Measurements from ENCODE around the gene ALKBH6.

ALKBH6 gene

DNA sequence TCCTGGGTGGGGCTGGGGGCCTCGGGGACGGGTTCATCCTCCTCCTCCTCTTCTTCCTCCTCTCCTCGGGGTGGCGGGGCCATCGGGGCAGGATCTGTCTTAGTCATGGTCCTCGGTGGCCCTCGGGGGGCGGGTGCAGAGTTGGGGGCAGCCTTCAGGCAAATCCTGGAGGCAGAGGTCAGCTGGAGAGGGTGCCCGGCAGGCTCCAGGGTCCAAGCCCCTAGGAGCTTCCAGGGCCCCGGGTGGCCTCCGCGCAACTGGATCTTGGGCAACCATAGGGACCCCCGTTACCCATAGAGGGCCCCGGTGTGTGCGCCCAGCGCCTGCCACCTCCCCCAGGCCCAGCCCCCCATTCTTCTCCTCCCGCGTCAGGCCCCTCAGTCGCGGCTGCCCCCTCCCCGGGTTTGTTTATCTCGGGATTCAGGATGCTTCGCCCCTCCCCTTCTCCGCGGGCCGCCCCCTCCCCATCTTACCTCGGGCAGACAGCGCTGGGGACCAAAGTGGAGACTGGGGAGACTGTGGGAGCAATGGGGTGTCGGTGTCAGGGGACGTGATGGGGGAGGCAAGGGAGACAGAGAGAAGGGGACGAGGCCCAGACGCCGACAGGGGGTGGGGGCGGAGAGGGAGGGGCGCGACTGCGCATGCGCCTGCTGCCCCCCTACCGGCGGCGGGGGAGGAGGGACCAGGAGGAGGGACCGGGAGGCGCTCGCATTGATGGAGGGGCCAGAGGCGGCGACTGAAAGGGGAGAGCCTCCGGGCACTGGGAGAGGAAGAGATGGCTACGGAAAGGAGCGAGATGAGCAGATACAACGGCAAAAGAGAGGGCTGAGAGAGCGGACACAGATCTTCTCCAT lies 18.5 kb upstream of the ALKBH6 start, which contains the start of gene CLIP3:
TSS of gene CLIP3 (minus strand) at position 623 of the 854 bp plus-strand sequence. CDS start at position 107, 516 bp downstream.
- Histone ChIP-seq H3K27ac (peak within 1 kb of the TSS in 13 of 21 experiments; percentile 5 to 70 (median 56)), H3K4me3 (peak within 1 kb of the TSS; percentile 33 to 55 (median 39))

DNA sequence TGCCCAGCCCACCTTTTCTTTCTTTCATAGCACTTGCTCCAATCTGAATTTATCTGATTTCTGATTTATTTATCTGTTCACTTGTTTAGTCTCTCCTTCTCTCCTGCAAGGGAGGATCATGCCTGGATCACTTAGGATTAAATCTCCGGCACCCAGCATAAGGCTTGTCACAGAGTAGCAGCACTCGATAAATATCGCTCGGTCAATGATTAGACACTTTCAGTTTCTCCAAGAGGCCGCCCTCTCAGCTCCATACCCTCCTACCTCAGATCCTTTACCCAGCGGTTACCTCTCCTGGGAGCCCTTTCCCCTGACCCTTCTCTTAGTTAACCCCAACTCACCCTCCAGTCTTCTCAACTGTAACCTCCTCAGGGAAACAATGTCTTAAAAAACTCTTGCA lies 17.3 kb upstream of the ALKBH6 start:
- Histone ChIP-seq H3K27ac (no peak overlapping the region), H3K4me3 (no peak overlapping the region)

DNA sequence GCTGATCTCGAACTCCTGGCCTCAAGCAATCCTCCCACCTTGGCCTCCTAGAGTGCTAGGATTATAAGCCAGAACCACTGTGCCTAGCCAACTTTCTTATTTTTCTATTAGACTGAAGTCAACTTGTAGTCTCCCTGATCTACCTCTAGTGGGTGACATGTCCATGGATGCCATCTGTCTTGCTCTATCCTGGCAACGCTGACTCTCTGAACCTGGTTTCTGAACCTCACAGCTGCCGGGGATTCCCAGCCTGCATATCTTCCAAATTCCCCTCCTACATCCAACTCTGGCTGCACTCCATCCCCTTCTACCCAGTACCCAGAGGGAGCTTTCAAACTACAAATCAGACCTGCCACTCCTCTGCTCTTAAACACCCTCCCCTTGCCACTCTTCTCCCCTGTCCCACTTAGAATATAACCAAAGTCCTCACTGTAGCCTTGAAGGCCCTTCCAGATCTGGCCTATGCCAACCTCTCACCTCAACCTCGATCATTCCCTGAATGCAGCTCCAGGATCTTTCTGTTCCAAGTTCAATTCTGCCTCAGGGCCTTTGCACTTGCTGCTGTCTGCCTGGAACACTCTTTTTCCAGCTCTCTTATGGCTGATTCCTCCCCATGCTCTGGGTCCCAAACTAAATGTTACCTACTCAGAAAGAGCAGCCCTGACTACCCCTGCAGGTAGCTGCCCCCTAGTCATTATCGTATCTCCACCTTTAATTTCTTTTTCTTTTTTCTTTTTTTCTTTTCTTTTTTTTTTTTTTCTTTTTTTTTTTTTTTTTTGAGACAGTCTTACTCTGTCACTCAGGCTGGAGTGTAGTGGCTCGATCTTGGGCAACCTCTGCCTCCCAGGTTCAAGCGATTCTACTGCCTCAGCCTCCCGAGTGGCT lies 16.5 kb upstream of the ALKBH6 start:
- no peak overlapping the region for H3K4me3 ChIP-seq
- peak overlapping the region in 1 of 21 experiments; percentile 3 for H3K27ac ChIP-seq

DNA sequence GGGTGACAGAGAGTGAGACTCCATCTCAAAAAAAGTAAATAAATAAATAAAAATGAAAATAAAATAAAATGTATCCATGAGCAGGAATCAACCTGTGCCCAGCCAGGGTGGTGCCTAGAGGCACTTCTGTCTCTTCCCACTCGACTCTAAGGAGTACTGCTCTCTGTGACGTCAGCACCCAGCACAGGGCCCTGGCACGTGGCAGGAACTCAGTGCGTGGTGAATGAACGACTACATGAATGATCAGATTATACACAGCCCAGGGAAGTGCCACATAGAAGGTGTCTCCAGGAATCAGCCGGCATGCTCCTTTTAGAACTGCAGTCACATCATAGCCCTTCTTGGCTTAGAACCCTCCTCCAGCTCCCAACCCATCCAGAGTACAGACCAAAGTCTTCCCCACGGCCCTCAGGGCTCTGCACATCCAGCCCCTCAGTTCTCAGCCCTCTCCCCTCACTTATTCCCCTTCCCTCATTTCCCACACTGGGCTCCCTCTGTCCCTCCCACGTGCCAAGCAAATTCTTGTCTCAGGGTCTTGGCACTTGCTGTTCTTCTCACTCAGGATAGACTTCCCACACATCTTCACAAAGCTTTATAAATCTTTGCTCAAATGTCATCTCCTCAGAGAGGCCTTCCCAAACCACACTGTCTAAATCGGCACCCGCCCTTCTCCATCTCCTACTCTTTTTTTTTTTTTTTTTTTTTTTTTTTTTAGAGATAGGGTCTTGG lies 14.5 kb upstream of the ALKBH6 start:
- Histone ChIP-seq H3K4me3 (no peak overlapping the region), H3K27ac (no peak overlapping the region)

DNA sequence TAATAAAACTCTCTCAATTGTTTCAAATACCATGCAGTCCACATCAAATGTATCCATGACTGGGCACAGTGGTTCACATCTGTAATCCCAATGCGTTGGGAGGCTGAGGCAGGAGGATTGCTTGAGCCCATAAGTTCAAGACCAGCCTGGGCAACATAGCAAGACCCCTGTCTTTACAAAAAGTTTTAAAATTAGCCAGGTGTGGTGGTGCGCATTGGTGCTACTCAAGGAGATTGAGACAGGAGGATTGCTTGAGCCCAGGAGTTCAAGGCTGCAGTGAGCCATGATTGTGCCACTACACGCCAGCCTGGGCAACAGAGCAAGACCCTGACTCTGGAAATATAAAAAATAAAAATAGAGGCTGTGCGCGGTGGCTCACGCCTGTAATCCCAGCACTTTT lies 13.7 kb upstream of the ALKBH6 start:
- Histone ChIP-seq H3K27ac (no peak overlapping the region), H3K4me3 (no peak overlapping the region)

DNA sequence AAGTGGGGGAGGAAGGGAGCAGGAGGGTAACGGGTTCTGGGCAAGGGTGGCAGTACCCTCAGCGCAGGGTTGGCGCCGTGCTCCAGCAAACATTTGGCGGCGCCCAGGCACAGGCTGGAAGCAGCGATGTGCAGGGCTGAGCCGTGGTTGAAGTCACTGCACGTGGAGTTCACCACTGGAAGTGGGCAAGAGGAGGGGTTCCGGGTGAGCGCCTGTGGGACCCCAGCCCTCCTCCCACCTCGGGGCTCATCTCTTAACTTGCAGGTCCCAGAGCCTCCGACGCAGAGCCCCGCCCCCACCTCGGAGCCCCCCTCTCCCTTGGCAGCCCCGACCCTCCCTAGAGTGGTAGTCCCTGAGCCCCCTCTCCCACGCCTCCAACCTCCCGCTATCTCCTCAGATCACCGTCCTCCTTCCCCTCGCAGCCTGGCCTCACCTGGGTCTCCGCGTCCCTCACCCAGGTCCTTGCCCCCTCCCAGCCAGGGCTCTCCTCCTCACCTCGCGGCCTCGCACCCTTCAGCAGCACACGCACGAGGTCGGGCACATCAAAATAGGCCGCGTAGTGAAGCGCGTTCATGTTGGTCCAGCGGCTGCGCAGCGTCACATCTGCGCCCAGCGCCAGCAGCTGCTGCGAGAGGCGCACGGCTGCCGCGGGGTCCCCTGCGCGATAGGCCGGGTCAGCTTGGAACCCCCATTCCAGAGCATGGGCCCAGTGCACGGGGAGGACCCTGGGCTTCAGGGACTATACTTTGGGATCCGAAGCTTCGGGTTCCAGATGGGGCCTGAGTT lies 12.3 kb upstream of the ALKBH6 start:
- H3K4me3 ChIP-seq, result no peak overlapping the region
- no peak overlapping the region for H3K27ac ChIP-seq

DNA sequence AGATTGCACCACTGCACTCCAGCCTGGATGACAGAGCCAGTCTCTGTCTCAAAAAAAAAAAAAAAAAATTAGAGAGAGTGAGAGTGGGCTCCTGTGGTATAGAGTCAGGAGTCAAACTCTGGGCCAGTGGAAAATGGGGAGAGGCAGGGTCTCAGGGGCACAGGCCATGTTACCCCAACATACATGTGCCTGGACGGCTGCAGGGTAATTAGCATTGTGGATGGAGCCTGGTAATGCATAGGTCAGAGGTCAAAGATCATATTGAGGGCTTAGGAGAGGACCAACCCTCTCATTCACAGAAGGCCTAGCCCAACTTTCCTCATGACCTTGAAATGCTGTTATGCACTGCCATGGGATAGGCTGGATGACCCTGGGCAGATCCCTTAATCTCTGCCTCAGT lies 11.5 kb upstream of the ALKBH6 start:
- Histone ChIP-seq H3K4me3 (no peak overlapping the region), H3K27ac (no peak overlapping the region)

DNA sequence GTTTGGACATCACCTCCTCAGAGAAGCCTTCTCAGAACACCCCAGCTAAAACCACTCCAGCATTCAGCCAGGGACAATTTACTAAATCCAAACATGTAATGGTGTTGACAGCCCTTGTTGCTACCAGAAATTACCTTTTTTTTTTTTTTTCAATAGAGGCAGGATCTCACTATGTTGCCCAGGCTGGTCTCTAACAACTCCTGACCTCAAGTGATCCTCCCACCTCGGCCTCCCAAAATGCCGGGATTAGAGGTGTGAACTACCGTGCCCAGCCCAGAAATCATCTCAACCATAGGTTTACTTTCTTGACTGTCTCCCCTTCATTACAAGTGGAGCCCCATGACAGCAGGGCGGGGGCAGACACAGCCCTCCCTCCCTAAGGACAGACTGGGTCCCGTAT lies 9.4 kb upstream of the ALKBH6 start:
- Histone ChIP-seq H3K27ac (no peak overlapping the region), H3K4me3 (no peak overlapping the region)

DNA sequence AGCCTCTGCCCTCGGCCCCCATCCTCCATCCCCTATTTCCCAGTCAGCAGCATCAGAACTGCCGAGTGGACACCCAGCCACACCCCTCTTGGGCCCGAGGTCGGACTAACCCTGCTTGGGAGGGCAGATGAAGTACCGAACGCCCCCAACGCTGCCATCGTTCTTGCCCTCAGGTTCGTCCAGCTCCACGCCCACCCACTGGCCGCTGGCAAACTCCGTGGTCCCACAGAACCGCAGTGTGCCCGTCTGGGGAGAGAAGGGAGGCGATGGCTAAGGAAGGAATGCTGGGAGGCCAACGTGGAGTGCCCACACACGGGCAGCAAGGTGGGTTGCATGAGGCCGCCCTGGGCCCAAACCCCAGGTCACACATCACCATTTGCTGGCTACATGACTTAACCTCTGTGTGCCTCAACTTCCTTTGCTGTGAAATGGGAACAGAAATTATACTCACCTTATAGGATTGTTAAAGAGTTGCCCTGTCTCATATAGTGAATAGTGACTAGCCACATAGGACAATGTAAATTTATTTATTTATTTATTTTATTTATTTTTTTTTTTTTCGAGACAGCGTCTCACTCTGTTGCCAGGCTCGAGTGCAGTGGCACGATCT lies 5.2 kb upstream of the ALKBH6 start:
- H3K4me3 ChIP-seq, result no peak overlapping the region
- no peak overlapping the region for H3K27ac ChIP-seq

DNA sequence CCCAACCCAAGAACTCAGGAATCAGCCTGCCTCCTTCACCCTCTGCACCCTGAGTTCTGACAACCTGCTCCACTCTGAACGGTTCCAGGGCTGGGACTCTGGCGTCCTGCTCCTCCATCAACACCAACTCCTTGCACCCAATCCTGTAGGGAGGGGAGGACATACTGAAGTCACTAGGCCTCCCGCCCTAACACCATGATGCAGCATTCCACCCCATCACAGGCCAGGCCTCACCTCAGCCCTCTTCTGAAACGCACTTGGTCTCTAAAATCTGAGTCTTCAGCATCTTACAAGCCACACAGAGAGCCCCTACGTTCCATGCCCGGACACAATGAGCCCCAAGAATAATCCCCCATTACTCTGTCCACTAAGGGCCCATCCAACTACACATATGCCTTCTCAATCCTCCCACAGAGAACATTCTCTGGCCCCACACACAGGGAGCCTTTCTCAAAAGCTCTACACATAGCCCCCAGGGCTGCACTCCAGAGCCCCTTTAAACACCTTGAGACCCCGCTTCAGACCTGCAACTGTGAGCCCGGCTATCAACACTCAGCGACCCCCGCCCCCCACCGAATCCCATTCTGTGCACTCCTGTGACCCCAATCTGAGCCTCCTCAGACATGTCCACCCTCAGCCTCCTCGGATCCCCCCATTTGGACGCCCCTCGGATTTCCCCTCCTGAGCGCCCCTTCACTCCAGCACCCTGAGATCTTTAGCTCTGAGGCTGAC lies 567 bp downstream of the ALKBH6 start:
- H3K27ac ChIP-seq, result peak overlapping the region; percentile 44 to 95 (median 86)
- peak overlapping the region; percentile 54 to 75 (median 67) for H3K4me3 ChIP-seq

DNA sequence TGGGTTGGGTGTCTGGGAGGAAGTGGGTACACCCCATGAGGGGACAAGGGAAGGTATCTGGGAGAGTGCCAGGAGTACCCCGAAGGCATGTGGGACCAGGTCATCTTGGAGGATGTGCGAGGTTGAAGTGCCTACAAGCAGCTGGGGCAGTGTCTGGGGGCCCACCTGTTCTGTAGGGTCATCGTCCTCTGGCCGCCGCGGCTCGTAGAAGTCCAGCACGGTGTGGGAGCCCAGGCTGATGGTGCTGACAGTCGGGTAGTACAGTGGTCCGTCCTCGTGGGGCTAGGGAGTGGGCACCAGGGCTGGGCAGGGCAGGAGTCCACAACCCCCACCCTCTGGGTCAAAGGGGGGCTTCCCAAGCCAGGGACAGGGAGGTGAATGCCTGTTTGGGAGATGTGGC lies 3.6 kb downstream of the ALKBH6 start:
- H3K4me3 ChIP-seq, result no peak overlapping the region
- H3K27ac ChIP-seq, result no peak overlapping the region

DNA sequence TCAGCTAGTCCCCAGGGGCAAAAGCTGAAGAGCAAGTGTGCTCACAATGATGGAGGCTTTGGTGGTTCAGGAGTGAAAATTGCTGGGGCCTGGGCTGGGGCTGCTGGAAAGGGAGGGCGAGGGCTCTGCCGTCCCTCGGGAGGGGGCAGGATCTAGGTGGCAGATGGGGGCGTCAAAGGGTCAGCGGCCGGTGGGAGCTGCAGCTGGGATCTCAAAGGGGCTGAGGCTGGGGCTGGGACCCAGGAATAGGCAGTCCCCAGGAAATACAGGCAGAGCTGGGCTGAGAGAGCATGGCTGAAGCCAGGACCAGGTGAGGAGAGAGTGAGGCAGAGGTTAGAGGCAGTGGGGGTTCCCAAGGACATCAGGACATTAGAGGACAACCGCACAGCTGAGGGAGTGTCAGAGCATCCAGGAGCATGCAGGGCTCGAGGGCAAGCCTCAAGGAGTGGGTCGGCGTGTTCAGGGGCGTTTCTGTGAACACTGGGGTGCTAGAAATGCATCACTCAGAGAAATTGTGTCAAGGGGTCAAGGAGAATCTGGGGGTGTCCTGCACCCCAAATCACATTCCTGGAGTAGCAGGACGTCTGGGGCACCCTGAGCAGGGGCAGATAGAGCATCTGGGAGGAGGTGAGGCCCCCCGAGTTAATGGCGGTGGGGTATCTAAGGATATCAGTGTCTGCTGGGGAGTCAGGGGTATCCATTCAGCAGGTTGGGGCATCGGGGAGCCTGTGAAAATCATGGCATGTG lies 4.2 kb downstream of the ALKBH6 start:
- peak overlapping the region in 12 of 21 experiments; percentile 5 to 82 (median 57) for H3K27ac ChIP-seq
- peak overlapping the region; percentile 22 to 44 (median 34) for H3K4me3 ChIP-seq

DNA sequence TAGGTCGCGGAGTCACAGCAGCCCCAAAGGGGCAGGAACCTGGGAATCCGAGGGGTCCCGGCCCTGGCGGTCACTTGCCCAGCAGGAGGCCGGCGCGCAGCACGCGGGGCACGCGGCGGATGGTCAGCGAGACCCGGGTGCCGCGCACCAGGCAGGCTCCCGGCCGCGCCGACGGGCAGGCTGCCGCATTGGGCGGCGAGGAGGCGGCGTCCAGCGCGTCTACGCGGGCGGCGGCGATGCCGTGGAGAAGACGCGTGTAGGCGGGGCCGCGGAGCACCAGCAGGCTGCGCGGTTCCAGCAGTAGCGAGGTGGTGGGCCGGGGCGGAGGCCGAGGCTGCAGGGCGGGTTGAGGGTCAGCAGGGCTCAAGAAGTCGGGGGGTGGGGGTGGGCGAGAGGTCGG lies 4.8 kb downstream of the ALKBH6 start:
- Histone ChIP-seq H3K4me3 (peak overlapping the region; percentile 22 to 44 (median 34)), H3K27ac (peak overlapping the region in 13 of 21 experiments; percentile 5 to 82 (median 50))

DNA sequence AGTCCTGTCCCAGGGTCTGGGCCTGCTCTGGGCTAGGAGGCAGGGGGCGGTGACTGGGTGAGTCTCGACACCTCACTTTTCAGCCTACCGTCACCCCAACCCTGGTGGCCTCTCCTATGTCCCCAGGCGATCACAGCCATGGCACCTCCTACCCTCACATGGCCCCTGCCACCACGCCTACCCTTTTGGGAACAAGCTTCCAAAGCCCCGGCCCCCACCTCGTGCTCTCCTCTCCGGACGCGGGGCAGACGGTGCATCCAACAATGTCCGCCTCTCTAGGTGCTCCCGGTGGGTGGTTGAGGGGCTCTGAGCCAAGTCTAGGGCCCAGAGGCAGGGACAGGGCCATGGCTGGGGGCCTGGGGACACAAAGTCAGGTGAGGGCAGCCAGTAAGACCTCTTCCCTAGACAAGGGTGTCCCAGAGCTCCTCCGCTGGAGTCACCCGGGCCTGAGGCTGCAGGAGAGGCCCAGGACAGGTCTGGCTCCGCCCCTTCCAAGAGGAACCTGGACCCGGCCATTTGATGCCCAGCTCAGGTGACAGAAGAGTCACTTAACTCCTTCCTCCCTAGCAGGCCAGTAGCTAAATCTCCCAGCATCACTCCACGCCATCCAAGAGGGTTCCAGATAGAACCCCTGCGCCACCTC lies 5.6 kb downstream of the ALKBH6 start, which contains the start of gene SYNE4:
TSS of gene SYNE4 (minus strand) at position 478 of the 643 bp plus-strand sequence. CDS start at position 346, 132 bp downstream.
- Histone ChIP-seq H3K4me3 (peak within 1 kb of the TSS; percentile 22 to 44 (median 34)), H3K27ac (peak within 1 kb of the TSS in 13 of 21 experiments; percentile 25 to 82 (median 50))

DNA sequence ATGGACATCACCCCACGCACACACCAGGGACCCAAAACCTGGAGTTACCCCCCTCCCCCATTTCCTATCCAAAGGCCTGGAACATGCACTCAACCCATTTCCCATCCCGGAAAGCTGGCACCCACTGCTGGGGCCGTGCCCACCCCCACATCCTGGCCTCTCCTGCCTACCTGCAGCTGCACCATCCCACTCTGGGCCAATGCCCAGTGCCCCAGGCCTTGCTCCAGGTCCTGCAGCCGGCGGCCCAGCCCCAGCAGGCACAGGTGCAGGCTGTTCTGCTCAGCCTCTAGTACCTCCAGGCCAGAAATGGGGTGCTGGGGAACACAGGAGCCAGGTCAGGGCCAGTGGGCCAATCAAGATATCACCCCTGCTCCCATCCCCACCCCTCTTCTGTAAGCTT lies 7.1 kb downstream of the ALKBH6 start:
- Histone ChIP-seq H3K27ac (no peak overlapping the region), H3K4me3 (no peak overlapping the region)

DNA sequence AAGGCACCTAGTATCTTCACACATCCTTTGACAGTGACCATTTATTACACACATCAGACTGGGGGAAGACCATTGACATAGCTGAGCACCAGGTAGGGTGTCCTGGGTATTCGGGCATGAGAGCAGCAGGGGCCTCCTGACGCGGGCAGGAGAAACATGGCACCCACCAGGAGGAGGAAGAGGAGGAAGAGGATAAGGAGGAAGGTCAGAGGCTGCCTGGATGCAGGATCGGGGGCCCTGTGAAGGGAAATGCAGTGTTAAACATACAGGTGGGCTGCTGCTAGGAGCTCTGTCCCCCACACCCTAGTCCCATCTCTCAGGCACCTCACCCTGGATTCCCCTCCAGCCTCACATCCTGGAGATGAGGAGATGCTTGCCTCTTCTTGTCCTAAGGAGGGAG lies 10.7 kb downstream of the ALKBH6 start:
- no peak overlapping the region for H3K4me3 ChIP-seq
- no peak overlapping the region for H3K27ac ChIP-seq

DNA sequence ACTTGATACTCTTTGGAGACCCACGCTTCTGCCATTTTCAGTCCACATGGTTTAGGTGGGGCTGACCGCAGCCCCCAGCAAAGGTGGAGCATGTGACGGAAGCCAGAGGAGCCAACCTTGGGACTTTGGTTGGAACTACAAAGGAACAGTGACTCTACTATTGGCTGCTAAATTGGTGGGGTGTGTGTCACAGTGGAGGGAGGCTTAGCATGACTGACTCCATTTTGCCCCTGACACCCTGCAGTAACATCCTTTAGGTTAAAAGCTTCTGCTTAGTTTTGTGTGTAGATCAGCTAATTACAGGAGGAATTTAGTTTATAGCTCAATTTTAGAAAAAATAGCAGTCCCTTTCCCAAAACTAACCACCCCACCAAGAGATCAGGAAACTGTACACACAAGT lies 12.4 kb downstream of the ALKBH6 start:
- Histone ChIP-seq H3K4me3 (no peak overlapping the region), H3K27ac (no peak overlapping the region)

Measured in skin epidermis (tissue), 12 donors.